Testis (tissue), 2 donors: ENCODE measurements around the gene RIPK3.

Source experiments
- CTCF ChIP-seq, 3 experiments: fragments of 450-650 bp in 2 of 3; fragments of 200-600 bp in 1 of 3; sonication (generic) in 1 of 3; IDR thresholded peaks; one replicate each; pipeline ENCODE4 v1.5.1; 2016 to 2019; ENCODE audit warnings: antibody characterized with exemption in 3 of 3, mild to moderate bottlenecking in 2 of 3, moderate library complexity in 1 of 3
- POLR2A ChIP-seq: fragments of 450-650 bp; IDR thresholded peaks from one replicate; pipeline ENCODE4 v1.6.1; 2017; ENCODE audit warnings: antibody characterized with exemption, mild to moderate bottlenecking, moderate library complexity

- peak in 1 of 3 experiments; percentile 25 for TF ChIP-seq CTCF (IDR thresholded peaks at IDR 0.05)
- no peak for TF ChIP-seq POLR2A
Measured at GRCh38 chr14:24299255-24300191, 40.3 kb downstream of the RIPK3 start, which contains the start of the genes DHRS1 and NOP9.
